ENCODE data around the gene PICK1. TPM values are rescaled to one million over a fixed set of nuclear protein-coding genes. Genes with fewer than 3 reads are reported as not detected.

PICK1 gene
- total RNA-seq, 1 experiment from 2014 or later = 21.3 TPM

DNA sequence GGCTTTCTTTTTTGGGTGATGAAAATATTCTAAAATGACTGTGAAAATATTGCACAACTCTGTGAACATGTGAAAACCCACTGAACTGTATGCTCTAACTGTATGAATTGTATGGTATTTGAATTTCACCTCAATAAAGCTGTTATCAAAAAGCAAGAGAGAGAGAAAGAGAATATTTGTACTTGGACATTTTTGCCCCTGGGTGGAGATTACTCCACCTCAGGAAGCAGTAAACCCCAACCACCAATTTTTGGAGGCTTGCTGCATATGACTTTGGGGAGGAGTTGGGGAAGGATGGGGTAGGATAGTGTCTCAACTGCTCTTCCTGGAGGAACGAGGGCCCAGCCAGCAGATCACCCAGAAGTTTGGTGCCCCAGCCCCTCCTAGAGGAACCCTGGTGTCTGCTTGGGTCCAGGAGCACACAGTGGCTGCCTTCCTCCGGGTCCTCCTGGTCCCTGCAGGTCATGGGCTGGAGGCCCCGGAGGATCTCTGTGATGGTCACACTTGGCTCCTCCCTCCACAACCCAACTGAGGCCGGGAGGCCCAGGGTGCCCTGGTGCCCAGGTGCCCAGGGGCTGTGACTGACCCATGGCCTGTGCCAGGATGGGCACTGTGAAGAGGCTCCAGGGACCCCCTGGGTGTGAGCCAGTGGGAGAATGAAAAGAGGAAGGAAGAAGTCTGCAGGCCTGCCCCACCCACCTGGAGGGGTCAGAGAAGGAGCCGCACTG lies 15.3 kb upstream of the PICK1 start:
- intact Hi-C loops (cut with micrococcal nuclease; ENCODE audit: unreplicated experiment) = no loop called here
- H3K27me3 ChIP-seq (ENCODE audit: control insufficient read depth, insufficient read depth, low read length) = no peaks in the 10 kb centered on the region
- TF ChIP-seq, protein P1, sequence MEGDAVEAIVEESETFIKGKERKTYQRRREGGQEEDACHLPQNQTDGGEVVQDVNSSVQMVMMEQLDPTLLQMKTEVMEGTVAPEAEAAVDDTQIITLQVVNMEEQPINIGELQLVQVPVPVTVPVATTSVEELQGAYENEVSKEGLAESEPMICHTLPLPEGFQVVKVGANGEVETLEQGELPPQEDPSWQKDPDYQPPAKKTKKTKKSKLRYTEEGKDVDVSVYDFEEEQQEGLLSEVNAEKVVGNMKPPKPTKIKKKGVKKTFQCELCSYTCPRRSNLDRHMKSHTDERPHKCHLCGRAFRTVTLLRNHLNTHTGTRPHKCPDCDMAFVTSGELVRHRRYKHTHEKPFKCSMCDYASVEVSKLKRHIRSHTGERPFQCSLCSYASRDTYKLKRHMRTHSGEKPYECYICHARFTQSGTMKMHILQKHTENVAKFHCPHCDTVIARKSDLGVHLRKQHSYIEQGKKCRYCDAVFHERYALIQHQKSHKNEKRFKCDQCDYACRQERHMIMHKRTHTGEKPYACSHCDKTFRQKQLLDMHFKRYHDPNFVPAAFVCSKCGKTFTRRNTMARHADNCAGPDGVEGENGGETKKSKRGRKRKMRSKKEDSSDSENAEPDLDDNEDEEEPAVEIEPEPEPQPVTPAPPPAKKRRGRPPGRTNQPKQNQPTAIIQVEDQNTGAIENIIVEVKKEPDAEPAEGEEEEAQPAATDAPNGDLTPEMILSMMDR (IDR thresholded peaks at IDR 0.05) = no peak
- TF ChIP-seq POLR2AphosphoS5 (IDR thresholded peaks at IDR 0.05; ENCODE audit: low read depth, low read length) (no peak), TCF7L2 (IDR thresholded peaks at IDR 0.05; ENCODE audit: low read depth, low read length) (no peak), SIN3A (IDR thresholded peaks at IDR 0.05; ENCODE audit: borderline replicate concordance, insufficient read depth, low read depth, low read length) (no peak)
- TF ChIP-seq, protein P2, sequence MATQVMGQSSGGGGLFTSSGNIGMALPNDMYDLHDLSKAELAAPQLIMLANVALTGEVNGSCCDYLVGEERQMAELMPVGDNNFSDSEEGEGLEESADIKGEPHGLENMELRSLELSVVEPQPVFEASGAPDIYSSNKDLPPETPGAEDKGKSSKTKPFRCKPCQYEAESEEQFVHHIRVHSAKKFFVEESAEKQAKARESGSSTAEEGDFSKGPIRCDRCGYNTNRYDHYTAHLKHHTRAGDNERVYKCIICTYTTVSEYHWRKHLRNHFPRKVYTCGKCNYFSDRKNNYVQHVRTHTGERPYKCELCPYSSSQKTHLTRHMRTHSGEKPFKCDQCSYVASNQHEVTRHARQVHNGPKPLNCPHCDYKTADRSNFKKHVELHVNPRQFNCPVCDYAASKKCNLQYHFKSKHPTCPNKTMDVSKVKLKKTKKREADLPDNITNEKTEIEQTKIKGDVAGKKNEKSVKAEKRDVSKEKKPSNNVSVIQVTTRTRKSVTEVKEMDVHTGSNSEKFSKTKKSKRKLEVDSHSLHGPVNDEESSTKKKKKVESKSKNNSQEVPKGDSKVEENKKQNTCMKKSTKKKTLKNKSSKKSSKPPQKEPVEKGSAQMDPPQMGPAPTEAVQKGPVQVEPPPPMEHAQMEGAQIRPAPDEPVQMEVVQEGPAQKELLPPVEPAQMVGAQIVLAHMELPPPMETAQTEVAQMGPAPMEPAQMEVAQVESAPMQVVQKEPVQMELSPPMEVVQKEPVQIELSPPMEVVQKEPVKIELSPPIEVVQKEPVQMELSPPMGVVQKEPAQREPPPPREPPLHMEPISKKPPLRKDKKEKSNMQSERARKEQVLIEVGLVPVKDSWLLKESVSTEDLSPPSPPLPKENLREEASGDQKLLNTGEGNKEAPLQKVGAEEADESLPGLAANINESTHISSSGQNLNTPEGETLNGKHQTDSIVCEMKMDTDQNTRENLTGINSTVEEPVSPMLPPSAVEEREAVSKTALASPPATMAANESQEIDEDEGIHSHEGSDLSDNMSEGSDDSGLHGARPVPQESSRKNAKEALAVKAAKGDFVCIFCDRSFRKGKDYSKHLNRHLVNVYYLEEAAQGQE (IDR thresholded peaks at IDR 0.05; ENCODE audit: insufficient read depth in 1 of 2, low read depth in 2 of 2, low read length in 1 of 2) = no peak
- no peak overlapping the region for H3K27ac ChIP-seq (ENCODE audit: low read length)
- H3K4me3 ChIP-seq (ENCODE audit: low read depth in 2 of 2, low read length in 2 of 2) = no peak overlapping the region
- DNase-seq (ENCODE audit: low read depth, low spot score) (no peak), ATAC-seq (no peak)
- CTCF ChIA-PET = no interaction called here
- in situ Hi-C loops (cut with HindIII; ENCODE audit: low pct_unique_long_range_greater_than_20kb, low sequenced_read_pairs) = no loop called here
- no peaks in the 10 kb centered on the region; the same call in 1 of the 2 replicates for H3K4me1 ChIP-seq (ENCODE audit: control insufficient read depth, insufficient read depth, low read length)
- no peaks in the 10 kb centered on the region for H3K9me3 ChIP-seq (ENCODE audit: control insufficient read depth, insufficient read depth, low read depth, low read length)
- no TSS peak for BruUV-seq (replicated peaks)
- H3K36me3 ChIP-seq (ENCODE audit: control insufficient read depth, insufficient read depth, low read length) = no peaks in the 10 kb centered on the region
- POLR2A ChIA-PET = no interaction called here

DNA sequence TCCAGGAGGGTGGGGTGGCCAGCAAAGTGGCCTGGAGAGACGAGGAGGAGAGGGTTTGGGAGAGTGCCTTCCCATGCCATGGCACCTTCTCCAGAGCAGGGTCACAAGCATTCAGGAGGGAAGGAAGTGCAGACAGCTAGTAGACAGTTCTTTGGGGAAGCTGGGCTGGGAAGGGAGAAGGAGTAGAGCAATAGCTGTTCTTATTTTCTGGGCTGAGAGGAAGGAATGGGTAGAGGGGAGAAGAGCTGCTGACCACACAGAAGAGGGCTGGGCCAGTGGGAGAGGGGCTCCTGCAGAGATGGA lies 14.8 kb upstream of the PICK1 start:
- intact Hi-C loops (cut with micrococcal nuclease; ENCODE audit: unreplicated experiment) (no loop called here), in situ Hi-C loops (cut with HindIII; ENCODE audit: low pct_unique_long_range_greater_than_20kb, low sequenced_read_pairs) (no loop called here)
- ATAC-seq (no peak), DNase-seq (ENCODE audit: low read depth, low spot score) (no peak)
- Histone ChIP-seq H3K27me3 (ENCODE audit: control insufficient read depth, insufficient read depth, low read length) (no peaks in the 10 kb centered on the region), H3K36me3 (ENCODE audit: control insufficient read depth, insufficient read depth, low read length) (no peaks in the 10 kb centered on the region), H3K4me1 (ENCODE audit: control insufficient read depth, insufficient read depth, low read length) (no peaks in the 10 kb centered on the region; the same call in 1 of the 2 replicates), H3K9me3 (ENCODE audit: control insufficient read depth, insufficient read depth, low read depth, low read length) (no peaks in the 10 kb centered on the region), H3K27ac (ENCODE audit: low read length) (no peak overlapping the region), H3K4me3 (ENCODE audit: low read depth in 2 of 2, low read length in 2 of 2) (no peak overlapping the region)
- POLR2A ChIA-PET = no interaction called here
- CTCF ChIA-PET = interaction anchor here (0.6 kb wide), 1 partner anchor 962 kb away, joined by 3 read pairs; no protein-coding TSS in a partner anchor
- no peak for TF ChIP-seq POLR2AphosphoS5 (IDR thresholded peaks at IDR 0.05; ENCODE audit: low read depth, low read length)
- no peak for TF ChIP-seq TCF7L2 (IDR thresholded peaks at IDR 0.05; ENCODE audit: low read depth, low read length)
- TF ChIP-seq, protein P2 (IDR thresholded peaks at IDR 0.05; ENCODE audit: insufficient read depth in 1 of 2, low read depth in 2 of 2, low read length in 1 of 2) = no peak
- no peak for TF ChIP-seq SIN3A (IDR thresholded peaks at IDR 0.05; ENCODE audit: borderline replicate concordance, insufficient read depth, low read depth, low read length)
- no TSS peak for BruUV-seq (replicated peaks)
